HG02678 (cell line): Measurements from ENCODE around the gene CD1E.
A peak's percentile ranks its signal among the peaks of the same experiment; 100 is the strongest.
"Not testable (repeated sequence)": the region's sequence is repeated elsewhere in the genome, so short reads cannot be mapped to it uniquely, and the experiment has no call there.

Experiments used
- ATAC-seq: cut with Tn5 transposase; IDR thresholded peaks from one replicate; pipeline ENCODE4 v1.9.1; 2021; ENCODE audit warnings: mild to moderate bottlenecking, moderate library complexity; ENCODE audit not compliant: unreplicated experiment

Gene CD1E

DNA sequence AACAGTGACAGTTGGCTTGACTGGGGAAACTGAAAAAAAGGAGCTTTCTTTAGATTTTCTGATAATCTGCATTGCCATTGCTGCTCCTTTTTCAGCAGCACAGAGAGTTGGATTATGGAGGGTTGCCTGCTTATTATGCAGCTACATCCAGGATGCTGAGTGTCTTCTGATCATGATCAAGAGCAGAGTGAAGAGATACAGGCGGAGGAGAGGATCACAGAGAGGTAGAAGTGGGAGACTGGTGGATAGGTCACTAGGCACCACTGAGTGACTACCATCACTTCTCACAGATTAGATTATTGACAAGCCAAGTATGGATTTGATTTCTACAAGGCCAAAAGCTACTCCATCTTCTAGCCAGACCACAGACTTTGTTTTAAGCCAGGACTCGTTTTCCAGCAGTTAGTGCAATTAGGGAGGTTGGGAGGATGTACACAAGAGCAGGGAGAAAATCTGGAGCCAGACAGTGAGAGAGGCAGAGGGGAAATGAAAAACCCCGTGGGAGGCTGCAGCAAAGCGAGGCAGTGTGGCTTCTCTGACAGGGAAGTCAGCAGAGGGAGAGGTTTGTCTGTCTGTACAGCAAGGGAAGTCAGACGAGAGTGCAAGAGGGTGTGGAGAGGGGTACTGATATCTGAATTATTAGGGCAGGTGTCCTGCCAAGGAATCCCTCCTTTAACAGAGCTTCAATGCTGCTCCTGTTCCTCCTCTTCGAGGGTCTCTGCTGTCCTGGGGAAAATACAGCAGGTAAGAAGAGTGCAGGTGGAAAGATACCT is at the start of gene CD1E:
TSS of gene CD1E (plus strand) at position 592 of the 773 bp plus-strand sequence. CDS start at position 687, 95 bp downstream.
- ATAC-seq, result no peak

DNA sequence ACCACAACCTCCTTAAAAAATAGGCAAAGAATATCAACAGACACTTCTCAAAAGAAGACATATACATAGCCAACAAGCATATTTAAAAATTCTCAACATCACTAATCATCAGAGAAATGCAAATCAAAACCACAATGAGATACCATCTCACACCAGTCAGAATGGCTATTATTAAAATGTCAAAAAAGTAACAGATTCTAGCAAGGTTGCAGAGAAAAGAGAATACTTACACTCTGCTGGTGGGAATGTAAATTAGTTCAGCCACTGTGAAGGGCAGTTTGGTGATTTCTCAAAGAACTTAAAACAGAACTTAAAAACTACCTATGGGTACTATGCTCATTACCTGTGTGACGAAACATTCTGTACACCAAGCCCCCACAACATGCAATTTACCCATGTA is 43.1 kb upstream of the CD1E start:
- ATAC-seq, result peak; percentile 67

DNA sequence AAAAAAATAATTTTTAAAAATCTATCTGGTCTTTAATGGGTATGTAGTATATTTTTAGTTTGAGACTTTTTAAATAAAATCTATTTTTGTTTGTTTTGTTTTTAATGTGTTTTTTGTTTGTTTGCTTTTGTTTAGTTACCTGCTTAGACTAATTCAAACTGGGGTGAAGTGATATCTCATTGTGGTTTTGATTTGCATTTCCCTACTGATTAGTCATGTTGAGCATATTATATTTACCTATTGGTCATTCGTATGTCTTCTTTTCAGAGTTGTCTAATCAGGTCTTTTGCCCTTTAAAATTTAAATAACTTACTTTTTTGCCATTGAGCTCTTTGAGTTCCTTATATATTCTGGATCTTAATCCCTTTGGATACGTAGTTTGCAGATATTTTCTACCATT is 42.6 kb upstream of the CD1E start:
- no peak for ATAC-seq

DNA sequence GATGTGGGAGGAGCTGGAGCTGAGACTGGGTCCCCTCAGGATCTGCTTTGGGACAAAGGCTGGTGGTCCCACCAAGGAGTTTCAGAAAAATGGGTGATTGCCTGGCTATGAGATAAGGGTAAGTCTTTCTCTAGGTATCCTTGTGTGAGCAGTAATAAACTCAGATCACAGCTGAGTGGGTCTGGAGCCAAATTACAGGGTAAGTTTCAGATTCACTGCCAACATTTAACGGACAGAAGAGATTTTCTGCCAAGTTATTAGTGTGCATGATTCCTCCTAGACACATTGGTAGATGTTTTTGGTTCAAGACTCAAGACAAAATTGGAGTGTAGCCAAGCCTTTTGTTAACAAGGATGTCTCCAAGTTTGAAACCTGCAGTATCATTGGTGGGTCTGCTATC is 29.8 kb upstream of the CD1E start:
- no peak for ATAC-seq

DNA sequence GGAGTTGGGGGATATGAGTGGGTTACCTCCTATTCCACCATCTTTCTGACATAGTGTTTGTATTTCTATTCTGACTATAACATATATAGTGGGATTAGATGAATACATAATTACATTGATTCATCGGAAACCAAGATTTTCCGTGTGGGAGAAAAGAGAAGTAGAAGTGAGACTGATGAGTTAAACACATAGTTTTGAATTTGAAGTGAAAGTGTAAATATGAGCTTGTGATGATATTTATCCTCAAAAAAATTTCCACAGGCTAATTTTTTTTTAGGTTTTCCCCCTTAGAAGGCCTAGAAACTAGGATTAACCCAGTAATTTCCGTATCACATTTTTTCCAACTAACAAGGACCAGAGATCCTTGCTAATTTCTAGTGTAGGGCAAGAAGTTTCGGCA is 29.3 kb upstream of the CD1E start:
- ATAC-seq, result no peak

DNA sequence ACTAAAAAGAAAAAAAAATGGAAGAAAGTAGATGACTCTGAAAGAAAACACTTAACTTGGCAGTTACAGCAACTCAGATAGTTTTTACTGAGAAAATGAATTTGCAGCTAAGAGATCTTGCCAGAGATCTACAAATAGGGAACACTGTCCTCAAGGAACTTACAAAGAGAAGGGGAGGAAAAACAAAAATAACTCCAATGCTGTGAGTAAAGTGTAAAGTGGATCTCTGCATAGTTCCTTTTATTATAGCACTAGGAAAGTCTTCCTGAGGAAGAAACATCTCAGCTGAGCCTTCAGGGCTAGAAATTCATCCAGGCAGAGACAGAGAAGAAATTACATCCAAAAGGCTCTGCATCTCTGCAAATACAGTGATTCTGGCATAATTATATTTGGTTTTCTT is 26.2 kb upstream of the CD1E start:
- no peak for ATAC-seq

DNA sequence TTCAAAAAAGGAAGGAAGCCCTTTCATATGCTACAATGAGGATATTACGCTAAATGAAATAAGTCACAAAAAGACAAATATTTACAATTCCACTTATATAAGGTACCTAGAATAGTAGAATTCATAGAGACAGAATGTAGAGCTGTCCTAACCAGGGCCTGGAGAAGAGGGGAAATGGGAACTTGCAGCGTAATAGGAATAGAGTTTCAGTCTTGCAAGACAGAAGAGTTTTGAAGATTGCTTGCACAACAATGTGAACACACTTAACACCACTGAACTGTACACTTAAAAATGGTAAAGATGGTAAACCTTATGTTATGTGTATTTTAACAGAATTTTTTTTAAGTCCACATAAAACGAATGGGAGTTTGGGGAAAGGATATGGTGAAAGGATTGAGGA is 25.3 kb upstream of the CD1E start:
- ATAC-seq, result no peak

DNA sequence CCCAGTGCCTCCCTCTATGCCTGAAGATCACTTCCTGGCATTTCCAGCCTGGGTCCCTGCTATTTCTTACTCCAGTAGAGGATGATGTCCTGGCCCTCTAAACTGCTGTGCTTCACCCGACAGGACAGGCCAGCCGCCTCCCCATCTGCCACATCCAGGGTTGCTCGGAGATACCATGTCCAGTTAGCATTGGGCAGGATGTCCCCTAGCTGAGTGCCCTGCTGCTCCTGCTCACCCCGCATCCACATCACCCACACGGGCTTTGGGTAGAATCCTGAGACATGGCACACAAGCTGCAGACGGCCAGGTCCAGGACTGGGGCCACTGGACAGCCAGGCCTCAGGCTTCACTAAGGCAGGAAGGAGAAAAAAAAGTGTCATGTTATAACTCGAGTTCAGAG is 24.4 kb upstream of the CD1E start:
- no peak for ATAC-seq

DNA sequence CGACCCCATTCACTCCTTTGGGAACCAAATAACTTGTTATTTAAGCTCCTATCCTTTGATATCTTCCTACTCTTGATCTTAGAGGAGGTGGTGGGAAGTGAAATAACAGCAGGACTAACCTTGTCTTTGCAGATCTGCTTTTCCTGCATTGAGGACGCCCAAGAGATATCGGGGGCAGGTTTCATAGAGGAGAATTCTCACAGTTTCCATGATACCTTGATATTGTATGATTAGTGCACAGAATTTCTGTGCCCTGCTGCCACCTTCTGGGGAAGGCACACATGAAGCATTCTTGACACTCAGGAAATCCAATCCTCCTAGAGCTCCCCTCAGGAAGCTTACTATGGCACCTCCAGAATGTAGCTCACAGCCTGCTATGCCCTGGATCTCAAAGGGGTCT is 24.0 kb upstream of the CD1E start:
- no peak for ATAC-seq

DNA sequence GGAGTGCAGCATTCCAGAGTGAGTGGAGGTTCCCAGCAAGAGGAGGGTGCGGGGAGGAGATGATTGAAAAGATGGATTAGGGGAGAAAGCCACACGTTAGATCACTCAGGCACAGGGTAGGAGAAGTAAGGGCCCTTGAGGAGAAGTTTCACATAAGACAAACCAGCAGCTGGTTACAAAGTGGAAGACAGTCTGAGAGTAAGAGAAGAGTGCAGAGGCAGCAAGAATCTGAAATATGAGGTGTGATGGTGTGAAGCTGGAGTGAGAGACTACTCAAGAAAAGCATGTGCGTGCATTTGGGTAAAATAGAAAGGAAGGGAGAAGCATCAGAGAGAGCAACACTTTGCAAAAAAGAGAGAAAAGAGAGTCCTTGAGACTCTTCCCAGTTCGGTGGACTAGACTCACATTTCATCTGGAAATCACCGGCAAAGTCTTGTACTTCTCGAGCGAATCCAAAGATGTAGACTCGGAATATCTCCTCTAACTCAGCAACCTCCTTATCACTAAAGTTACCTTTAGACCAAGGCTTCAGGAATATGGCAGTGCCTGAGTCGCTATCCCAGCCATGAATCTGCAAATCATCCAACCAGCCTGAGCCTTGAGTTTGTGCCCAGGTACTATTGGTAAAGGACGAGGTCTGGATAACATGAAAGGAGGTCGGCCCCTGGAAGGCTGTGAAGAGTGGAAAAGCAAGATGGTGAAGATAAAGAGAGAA is 23.1 kb upstream of the CD1E start:
- no peak for ATAC-seq

DNA sequence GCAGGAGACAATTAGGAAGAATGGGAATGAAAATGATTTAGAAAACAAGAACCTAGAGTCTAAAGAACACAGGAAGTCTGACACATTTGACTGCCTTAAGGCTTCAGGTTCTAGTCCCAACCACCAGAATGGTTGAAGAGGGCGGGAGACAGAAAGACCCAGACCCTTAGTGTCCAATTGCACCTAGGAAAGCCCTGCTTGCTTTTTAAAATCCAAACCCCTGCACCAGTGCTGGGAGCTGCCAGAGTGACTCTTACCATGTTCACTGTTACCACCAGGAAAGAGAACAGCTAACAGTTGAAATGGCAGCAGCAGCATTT is 22.6 kb upstream of the CD1E start:
- ATAC-seq, result no peak

DNA sequence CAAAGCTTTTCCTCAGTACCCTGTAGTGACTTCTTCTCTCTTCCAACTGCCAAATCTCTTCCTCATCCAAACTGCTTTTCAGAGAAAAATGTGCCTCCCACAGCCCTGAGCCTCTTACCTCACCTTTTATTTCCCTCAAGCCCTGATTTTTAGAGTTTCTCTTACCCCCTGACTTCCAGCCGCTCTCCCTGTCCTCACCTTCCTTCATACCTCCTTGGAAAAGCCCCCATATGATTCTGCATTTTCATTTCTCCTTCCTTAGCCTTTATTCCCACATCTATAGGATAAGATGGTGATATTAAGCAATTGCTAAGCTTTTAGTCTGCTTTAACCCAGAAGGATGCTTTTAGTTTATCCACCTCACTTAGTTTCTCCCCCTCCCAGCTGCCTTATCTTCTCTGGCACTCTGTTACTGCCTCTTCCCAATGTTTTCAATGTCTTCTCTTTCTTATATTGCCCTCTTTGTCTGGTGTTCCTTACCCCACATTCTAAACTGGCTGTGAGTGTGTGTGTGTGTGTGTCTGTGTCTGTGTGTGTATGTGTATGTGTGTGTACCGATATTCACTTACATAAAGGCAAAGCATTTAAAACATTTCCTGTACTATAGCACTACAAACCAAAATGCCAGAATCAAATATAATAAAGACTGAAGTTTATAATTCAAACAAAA is 22.1 kb upstream of the CD1E start, which contains the start of gene CD1B:
TSS of gene CD1B (minus strand) at position 51 of the 670 bp plus-strand sequence. CDS start 108 bp downstream, outside the sequence.
- no peak for ATAC-seq

DNA sequence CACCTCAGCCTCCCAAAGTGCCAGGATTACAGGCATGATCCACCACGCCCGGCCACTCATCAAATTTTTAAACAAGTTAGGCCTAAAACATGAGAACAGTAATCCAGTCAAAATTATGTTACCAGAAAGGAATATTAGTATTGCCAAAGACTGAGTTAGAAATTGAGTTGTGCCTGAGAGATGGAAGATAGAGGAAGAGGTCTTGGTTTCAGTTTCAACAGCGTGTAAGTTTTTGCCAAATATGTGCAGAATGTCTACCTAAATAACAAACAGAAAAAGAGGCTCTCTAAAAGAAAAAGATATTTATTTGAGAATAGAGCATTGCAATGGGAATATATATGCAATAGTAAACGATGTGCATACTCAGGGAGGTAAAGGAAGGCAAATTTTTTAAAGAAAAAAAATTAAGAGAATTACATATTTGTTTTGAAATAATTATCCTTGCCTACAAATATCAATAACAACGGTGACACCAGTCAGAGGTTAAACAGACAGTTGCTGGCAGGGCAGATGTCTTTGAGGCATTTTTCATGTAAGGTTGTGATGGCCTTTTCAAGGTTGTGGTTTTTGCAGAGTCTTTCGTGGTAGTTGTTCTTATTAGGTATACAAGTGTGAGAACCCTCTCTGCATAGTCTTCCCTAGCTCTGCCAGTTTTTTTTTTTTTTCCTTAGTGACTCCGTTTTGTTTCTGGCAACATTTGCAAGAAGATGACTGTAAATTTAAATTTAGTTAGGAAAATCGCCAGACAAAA is 20.1 kb upstream of the CD1E start:
- ATAC-seq, result no peak

DNA sequence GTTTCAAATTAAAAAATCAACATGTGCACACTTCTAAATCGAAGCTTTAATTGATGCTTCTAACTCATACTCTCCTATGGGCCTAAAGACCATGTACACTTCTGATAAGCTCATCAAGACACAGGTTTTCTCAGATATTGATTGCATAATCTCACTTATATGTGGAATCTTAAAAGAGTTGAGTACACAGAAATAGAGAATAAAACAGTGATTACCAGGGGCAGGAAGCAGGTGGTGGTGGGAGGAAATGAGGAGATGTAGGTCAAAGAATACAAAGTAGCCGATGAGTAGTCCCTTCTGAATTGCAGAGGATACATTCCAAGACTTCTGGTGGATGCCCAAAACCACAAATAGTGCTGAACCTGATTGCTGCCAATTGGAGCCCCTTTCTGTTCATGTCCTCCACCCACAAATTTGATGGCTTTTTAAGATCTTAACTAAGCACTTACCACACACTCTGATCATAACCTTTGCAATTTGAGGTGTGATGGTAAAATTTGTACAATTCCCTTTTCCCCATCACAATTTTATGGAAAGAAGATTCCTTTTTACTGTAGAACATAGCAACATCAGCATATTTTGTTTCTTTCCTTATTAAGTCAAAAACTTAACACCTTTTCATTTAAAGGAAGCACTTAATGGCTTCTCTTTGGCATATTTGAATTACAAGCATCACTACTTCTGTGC is 19.0 kb upstream of the CD1E start:
- no peak for ATAC-seq

DNA sequence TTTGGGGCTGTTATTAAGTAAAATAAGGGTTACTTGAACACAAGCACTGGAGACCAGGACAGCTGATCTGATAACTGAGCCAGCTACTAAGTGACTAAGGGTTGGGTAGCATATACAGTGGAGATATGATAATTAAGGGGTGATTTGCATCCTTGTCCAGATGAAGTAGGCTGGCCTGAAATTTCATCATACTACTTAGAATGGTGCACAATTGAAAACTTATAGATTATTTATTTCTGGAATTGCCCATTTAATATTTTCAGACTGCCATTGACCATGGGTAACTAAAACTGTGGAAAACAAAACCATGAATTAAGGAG is 18.5 kb upstream of the CD1E start:
- ATAC-seq, result no peak

DNA sequence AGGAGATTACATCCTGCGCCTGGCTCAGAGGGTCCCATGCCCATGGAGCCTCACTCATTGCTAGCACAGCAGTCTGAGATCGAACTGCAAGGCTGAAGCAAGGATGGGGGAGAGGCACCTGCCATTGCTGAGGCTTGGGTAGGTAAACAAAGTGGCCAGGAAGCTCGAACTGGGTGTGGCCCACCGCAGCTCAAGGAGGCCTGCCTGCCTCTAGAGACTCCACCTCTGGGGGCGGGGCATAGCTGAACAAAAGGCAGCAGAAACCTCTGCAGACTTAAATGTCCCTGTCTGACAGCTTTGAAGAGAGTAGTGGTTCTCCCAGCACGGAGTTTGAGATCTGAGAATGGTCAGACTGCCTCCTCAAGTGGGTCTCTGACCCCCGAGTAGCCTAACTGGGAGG is 17.3 kb upstream of the CD1E start:
- ATAC-seq, result not testable (repeated sequence)

DNA sequence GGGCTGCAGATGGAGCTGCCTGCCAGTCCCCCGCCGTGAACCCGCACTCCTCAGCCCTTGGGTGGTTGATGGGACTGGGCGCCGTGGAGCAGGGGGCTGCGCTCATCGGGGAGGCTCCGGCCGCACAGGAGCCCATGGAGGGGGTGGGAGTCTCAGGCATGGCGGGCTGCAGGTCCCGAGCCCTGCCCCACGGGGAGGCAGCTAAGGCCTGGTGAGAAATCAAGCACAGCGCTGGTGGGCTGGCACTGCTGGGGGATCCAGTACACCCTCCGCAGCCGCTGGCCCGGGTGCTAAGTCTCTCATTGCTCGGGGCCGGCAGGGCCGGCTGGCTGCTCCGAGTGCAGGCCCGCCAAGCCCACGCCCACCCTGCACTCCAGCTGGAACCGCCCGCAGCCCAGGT is 4.7 kb upstream of the CD1E start:
- ATAC-seq, result not testable (repeated sequence)

DNA sequence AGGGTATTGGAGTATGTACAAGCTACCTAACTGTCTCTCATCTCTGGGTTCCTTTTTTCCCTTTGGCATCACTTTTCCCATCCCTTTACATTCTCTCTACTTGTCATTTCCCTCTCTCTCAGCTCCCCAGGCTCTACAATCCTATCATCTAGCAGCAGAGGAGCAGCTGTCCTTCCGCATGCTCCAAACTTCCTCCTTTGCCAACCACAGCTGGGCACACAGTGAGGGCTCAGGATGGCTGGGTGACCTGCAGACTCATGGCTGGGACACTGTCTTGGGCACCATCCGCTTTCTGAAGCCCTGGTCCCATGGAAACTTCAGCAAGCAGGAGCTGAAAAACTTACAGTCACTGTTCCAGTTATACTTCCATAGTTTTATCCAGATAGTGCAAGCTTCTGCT is 561 bp downstream of the CD1E start:
- ATAC-seq, result no peak

DNA sequence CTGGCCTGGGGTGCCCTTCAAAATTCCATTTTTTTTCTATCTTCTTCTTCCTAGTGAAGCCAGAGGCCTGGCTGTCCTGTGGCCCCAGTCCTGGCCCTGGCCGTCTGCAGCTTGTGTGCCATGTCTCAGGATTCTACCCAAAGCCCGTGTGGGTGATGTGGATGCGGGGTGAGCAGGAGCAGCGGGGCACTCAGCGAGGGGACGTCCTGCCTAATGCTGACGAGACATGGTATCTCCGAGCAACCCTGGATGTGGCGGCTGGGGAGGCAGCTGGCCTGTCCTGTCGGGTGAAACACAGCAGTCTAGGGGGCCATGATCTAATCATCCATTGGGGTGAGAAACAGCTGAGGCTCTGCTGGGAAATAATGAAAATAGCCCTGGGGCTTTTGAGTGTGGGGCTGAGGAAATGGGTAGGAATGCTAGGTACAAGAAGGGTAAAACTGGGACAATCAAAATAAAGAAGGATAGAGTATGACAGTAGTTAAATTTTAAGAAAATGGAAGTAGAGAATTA is 2.1 kb downstream of the CD1E start:
- ATAC-seq, result no peak

DNA sequence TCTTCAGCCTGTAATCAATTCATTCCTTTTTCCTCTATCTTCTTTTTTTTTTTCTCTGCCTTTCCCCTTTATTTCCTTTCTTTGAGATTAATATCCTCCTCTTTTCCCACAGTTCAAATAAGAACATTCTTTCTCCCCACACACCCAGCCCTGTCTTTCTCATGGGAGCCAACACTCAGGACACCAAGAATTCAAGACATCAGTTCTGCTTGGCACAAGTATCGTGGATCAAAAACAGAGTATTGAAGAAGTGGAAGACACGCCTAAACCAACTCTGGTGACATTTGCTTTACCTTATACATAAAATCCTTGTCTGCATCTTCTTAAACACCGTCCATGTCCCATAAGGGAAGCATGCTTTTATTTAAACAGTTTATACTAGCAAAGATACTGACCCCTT is 2.9 kb downstream of the CD1E start:
- no peak for ATAC-seq

DNA sequence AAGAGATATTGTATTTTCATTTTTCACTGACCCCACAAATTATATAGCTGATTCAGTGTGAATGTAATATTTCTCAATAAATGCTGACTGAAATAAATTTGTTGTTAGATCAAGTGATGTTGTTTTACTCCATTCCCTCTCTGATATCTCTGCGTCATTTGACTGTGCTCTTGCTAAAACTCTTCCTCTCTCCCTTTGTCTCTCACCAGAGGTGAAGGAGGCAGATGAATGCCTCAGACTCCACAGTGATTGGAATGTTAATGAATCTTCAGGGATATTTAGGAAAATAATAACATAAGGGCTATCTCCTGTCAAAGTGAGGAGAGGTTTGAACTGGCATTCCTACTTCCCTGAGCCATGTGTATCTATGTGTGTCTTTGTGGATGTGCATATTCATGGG is 3.7 kb downstream of the CD1E start:
- no peak for ATAC-seq
